Measurements from ENCODE around the gene ANKRD55.
"Not testable (repeated sequence)": the region's sequence is repeated elsewhere in the genome, so short reads cannot be mapped to it uniquely, and the experiment has no call there.

The ANKRD55 gene

DNA sequence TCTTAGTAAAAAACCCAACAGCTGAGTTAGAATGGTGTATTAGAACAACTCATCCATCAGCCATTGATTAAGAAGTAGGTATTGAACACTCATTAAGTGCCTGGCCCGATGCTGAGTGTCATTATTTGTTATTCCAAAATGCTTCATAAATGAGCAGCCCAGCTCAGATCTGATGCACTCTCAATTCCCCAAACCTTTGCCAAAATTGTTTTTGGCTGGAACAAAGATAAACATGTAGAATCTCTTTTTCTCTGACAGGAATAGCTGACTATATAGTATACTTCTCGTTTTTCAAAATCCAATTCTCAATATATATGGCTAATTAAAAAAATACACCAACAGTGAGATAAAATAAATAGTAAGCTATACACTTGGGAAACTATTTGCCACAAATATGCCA is 20.0 kb upstream of the ANKRD55 start:
- DNase-seq = no peak

DNA sequence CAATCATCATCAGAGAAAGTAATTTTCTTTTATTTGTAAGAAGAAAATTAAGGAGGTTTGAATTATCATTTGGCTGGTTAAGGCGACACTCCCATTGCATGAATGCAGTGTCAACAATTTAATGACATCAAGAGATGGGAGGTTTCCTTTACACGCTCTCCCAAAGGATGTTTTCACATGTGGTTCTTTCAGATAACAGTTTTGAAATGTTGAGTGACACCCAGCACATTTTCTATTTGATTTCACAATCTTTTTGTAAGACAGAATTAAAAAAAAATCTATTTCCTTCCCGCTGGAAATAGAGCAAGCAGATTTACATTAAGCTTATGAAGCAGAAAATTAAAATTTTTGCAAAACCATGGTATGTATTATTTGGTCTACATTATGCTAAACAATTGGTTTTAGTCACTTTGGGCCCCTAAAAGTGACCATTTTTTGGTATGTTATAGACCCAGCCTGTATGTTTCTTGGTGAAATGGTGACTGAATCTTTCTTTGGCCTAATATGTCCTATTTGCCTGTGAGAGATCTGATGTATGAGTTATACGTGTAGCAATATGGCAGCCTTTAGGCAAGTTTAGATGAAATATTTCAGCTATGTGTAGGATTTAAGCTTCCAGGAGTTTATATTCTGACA is 18.9 kb upstream of the ANKRD55 start:
- peak in 1 of 2 donors; percentile 21 for DNase-seq

DNA sequence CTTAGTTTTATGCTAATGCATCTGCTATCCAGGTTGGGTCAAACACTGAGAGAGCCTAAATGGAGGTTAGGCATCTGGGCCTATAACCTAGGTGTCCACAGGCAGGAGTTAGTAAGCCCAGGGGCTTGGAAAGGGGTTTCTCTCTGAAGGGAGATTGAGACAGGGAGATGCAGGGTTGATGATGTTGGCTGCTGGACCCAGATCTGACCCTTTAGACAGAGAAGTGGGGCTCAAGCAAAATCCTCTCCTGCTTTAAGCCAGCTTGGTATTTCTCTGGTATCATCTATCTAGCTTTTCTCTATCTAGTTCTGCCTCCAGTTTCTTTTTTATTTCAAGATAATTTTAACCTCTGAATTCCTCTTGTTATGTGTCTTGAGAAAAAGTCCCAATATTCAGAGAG is 18.3 kb upstream of the ANKRD55 start:
- DNase-seq = no peak

DNA sequence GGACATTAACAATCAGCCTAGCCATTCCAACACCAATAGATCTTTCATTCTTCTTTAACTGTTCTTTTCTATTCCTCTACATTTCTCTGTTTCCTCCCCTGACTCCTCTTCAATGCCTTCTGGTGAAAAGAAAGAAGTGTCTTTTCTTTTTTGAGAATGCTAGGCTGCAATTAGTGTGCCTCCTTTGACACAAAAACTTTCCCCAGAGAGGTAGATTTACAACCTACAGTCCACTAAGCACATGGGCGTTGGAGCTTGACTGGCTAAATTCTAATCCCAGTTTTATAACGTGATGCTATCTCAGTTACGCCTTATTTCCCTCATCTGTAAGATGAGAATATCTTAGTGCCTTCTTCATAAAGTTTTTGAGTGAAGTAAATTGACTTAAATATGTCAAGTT is 16.9 kb upstream of the ANKRD55 start:
- no peak for DNase-seq

DNA sequence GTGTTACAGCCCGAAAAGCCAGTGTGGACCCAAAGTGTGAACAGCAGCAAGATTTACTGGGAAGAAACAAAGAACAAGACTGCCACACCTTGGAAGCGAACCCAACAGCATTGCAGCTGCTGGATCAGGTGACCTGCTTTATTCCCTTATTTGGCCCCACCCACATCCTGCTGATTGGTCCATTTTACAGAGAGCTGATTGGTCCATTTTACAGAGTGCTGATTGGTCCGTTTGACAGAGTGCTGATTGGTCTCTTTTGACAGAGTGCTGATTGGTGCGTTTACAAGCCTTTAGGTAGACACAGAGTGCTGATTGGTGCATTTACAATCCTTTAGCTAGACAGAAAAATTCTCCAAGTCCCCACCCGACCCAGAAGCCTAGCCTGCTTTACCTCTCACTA is 16.0 kb upstream of the ANKRD55 start:
- not testable (repeated sequence) for DNase-seq

DNA sequence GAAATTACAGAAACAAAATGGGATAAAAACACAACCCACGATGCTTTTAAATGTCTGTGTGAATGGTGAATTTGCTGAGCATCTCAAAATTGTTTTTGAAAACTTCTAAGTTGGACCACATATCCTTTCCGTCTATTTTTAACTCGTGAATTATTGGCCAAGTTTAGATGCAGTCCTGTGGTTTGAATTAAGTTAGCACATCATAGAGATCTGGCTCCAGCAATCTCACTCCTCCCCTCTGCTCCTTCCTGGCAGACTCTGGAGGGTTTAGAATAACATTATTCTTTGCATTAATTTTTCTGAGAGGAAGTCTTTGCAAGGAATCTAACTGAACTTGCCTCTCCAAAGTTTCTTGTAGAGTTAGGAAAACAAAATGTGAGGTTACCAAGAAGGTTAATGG is 14.5 kb upstream of the ANKRD55 start:
- no peak for DNase-seq

DNA sequence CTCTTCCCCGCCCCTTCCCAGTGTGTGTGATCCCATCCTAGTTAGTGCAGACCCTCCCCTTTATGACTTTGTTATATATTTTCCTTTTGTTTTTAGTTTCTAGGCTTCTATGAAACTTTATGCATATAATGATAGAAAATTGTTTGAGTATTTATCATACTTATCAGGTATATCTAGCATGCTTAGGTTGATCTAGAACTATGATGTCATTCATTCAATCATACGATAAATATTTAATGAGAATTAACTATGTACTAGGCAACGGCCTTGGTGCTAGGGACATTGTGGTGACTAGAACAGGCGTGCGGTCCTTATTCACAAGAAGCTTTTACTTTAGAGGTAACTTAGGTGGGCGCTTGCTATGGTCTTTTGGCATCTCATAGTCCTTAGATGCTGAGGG is 13.6 kb upstream of the ANKRD55 start:
- DNase-seq = no peak

DNA sequence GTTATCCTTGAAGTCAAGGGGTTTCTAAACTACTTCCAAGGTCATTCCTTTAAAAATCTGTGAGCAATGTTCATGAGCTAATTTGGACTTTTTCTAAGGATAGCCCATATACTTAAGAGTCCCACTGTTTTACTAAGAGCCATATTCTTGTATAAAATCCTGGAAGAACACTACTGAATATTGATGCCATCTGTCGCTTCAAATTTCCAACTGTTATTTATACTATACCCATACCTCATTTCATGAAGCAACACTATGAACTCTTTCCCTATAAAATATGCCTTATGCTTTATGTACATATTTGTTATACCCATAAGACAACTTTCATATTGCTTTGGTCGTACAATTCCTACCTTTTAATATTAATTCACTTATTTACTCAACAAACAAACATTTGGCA is 12.4 kb upstream of the ANKRD55 start:
- DNase-seq = no peak

DNA sequence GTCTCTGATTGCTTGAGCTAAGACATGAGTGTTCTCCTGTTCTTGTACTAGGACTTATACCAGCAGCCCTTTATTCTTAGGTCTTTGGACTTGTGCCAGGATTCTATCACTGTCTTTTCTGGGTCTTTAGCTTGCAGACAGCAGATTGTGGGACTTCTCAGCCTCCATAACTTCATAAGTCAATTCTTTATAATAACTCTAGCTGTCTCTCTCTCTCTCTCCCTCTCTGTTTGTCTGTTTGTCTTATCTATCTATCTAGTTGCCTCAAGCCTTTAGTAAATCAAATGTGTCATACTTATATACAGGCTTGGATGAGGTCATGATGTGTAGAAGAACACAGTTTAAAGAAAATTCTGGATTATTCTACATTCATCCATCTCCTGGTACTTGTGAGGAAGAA is 11.5 kb upstream of the ANKRD55 start:
- no peak for DNase-seq

DNA sequence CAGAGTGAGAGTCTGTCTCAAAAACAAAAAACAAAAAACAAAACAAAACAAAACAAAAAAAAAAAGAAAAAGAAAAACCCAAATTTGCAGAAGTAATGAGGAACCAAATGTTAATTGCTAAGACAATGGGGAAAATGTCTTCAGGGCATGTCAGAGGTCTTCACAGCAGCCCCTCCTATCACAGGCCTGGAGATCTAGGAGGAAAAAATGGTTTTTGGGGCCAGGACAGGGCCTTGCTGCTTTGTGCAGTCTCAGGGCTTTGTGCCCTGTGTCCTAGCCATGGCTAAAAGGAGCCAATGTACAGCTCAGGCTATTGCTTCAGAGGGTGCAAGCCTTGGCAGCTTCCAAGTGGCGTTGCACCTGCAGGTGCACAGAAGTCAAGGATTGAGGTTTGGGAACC is 9.1 kb upstream of the ANKRD55 start:
- not testable (repeated sequence) for DNase-seq

DNA sequence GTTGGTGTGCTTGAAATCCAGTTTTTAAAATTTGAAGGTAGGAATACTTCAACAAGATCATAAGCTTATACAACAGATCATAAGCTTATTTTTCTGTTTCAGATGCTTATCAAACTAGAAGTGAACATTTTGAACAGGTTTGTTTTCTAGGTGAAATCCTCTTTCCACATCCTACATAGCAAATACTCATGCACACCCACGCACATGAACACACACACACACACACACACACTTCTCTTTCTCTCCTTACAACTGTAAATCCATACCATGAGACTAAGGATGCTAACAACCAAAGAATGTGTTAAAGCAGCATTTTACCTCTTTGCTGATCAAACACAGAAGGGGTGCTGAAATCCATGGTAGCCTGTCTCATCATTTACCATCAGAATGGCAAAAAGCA is 592 bp downstream of the ANKRD55 start:
- peak in 1 of 2 donors; percentile 3 for DNase-seq

DNA sequence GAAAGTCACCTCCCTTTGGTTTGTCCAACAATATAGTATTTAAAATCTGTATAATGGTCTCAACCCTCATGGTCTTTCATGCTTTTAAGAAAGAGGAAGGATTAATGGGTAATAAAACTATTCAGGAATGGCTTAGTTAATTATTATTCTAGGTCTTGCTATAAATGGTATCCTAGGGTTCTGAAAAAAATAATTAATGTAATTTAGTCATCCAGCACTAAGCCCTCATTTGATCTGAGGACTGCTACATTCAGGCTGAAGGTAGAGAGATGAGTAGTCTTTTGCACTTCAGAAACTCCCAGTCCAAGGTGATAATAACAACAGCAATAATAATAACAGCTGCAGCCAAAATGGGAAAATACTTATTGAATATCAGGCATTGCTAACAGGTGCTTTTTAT is 2.6 kb downstream of the ANKRD55 start:
- no peak for DNase-seq

DNA sequence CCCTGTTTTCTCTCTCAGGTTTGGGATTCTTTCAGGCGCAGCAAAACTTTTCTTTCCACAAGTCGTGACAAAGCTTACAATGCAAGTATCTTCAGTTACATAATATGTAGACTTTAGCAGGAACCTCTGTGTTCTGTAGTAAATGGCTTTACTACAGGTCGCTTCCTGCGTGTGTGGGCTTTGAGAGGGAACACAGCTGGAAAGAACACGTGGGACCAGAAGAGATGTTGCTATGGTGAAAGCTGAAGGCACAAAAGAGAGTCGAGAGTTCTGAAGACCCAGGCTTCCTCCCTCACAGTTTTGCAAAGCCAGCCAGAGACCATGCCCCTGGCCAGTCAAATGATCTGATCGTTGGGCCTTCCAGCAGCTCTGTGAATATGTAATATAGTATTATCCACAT is 4.0 kb downstream of the ANKRD55 start:
- DNase-seq = no peak

DNA sequence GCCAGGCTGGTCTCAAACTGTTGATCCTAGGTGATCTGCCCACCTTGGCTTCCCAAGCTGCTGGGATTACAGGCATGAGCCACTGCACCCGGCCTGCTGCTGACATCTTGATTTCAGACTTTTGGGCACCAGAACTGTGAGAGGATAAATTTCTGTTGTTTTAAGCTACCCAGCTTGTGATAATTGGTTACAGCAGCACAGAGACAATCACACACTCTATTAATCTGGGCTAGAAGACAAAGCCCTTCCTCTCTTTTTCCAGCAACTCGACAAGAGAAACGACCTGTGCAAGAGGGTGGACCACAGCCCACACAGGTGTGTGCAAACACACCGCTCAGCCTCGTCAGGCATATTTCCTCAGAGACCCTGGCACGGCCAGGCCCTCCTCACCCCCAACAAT is 4.5 kb downstream of the ANKRD55 start:
- DNase-seq = no peak

DNA sequence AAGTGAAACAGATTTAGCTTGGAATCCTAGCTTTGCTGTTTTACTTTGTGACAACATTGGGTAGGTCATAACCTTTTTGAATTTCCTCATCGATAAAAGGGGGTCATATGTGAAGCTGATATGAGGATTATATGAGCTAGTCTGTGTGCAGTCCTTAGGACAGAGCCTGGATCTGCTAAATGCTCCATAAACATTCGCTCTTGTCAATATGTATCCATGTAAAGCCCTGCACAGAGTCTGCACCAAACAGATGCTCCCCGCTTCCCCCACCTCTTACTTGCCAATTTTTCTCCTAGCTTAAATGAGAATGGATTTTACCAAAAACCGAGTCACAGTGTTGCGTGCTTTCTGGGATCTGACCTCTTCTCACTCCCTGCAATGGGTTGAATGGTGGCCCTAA is 5.4 kb downstream of the ANKRD55 start:
- no peak for DNase-seq

DNA sequence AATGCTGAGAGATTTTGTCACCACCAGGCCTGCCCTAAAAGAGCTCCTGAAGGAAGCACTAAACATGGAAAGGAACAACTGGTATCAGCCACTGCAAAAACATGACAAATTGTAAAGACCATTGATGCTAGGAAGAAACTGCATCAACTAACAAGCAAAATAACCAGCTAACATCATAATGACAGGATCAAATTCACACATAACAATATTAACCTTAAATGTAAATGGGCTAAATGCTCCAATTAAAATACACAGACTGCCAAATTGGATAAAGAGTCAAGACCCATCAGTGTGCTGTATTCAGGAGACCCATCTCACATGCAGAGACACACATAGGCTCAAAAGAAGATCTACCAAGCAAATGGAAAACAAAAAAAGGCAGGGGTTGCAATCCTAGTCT is 9.8 kb downstream of the ANKRD55 start:
- not testable (repeated sequence) for DNase-seq

DNA sequence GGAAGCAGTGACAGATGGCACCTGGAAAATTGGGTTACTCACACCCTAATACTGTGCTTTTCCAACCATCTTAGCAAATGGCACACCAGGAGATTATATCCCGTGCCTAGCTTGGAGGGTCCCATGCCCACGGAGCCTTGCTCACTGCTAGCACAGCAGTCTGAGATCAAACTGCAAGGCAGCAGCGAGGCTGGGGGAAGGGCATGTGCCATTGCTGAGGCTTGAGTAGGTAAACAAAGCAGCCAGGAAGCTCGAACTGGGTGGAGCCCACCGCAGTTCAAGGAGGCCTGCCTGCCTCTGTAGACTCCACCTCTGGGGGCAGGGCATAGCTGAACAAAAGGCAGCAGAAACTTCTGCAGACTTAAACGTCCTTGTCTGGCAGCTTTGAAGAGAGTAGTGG is 11.5 kb downstream of the ANKRD55 start:
- DNase-seq = not testable (repeated sequence)

DNA sequence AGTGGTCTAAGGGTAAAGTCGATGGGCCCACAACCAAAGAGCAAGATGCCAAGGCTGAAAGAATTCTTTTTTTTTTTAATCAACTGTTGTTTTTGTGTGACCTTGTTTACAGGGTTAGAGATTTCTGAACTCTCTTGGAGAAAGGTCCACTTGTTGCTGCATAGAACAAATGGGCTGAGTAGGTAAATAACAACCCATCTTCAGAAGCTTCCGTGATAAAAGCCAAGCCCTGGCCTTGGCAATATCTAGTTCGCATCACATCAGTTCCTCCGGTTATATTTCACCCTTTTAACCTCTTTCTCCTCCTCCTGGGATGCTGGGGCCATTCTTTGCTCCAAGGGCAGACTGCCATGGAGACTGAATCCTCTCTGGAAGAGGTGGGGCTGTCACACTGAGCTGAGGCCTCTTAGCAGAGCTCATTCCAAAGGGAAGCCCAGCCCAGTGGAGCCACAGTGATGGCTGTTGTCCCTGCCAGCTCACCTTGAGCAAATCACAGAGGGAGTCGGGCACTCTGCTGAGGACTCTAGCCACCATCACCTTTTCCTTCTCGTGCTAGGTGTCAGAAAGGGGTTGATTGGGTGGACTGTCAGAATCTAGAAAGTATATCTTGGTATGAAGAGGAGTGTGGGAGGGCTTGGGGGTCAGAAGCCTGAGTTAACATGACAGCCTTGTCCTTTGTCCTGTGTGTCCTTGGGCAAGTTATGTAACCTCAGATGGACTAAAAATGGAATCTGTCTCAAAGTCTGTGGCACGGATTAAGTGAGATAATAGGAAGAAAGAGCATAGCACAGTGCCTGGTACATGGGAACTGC is 17.9 kb downstream of the ANKRD55 start:
- DNase-seq = no peak

DNA sequence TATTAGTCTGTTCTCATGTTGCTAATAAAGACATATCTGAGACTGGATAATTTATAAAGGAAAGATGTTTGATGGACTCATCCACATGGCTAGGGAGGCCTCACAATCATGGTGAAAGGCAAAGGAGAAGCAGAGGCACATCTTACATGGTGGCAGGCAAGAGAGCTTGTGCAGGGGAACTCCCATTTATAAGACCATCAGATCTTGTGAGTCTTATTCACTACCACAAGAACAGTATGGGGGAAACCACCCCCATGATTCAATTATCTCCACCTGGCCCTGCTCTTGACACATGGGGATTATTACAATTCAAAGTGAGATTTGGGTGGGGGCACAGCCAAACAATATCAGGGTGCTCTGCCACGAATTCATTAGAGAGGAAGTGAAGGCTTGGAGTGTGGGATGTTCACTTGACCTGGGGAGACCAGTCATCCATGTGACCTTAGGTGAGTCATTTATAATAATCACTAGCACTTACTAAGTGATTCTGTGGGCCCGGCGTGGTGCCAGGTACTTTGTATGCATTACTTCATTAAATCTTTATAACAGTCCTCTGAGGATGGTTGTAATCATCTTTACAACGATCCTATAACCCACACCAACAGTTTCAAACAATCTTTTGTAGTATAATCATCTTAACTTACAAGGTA is 19.1 kb downstream of the ANKRD55 start:
- DNase-seq = not testable (repeated sequence)

DNA sequence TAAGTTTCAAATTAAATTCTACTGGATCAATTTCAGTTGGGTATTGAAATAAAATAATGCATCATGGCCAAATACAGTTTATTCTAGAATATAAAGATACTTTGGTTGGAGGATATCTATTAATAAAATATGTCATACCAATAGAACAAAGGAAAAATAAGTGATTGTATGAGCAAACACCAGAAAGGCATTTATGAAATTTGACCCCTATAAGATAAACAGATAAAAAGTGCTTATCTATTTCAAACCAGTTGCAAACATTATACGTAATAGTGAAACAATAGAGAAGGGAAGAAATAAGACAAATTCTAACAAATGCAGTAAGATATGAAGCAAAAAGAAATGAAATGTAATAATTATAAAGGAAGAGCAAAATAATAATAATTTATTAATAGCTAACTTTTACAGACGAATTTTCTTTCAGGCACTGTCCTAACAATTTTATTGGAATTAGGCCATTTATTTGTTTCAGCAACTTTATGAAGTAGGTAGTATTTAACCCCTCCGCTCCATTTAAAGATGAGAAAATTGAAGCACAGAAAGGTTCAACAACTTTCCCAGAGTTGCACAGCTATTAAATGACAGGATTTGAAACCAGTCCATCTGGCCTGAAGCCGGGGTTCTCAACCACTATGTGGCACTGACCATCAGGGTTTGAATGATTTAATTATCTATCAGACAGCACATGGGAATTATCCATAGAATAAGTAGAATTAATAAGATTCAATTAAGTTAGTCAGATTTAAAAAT is 20.8 kb downstream of the ANKRD55 start:
- DNase-seq = no peak

DNA sequence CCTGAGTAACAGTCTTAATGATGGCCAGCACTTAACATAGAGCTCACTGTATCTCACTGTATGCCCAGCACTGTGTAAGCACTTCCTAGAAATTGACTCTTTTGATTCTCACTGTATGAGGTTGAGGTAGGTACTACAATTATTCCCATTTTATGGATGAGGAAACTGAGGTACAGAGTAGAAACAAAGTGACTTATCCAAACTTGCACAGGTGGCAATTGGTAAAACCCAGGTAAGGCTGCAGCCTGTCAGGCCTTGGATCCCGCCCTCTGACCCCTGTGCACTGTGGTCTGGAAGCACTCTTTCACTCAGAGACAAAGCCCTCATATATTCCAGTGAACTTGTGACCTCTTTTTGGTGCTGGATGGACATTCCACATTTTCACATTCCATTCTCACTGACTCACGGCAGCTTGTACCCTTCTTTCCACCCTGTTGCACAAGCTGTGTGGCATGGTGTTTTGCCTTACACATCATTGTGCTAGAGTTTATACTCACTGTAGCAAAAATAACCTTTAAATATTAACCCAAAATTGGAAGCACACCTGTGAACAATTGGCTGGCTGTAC is 21.7 kb downstream of the ANKRD55 start:
- no peak for DNase-seq

DNA sequence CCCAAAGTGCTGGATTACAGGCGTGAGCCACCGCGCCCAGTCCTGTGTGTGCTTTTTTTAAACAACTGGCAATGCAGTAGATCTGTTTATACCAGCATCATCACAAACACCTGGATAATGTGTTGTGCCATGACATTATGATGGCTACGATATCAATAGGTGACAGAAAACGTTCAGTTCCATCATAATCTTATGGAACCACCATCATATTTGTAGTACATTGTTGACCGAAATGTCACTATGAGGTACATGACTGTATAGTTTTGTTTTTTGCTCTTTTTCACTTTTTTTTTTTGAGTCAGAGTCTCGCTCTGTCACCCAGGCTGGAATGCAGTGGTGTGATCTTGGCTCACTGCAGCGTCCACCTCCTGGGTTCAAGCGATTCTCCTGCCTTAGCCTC is 24.4 kb downstream of the ANKRD55 start:
- no peak for DNase-seq

DNA sequence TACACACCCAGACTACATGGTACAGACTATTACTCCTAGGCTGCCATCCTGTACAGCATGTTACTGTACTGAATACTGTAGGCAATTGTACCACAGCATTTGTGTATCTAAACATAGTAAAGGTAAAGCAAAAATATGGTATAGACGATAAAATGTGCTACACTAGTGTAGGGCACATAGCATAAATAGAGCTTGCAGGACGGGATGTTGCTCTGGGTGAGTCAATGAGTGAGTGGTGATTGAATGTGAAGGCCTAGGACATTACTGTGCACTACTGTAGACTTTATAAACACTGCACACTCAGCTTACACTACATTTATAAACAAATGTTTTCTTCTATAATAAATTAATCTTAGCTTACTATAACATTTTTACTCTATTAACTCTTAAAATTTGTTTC is 25.6 kb downstream of the ANKRD55 start:
- DNase-seq = no peak

All from inflammatory macrophage (primary cell).